Loucy (cell line): Measurements from ENCODE around the gene RPL27A.
A peak's percentile ranks its signal among the peaks of the same experiment; 100 is the strongest.

Source experiments
- H2AFZ ChIP-seq: fragments of 200-600 bp; sonication (generic); 2 replicates; pipeline ENCODE4 v1.6.0; 2016; ENCODE audit warnings: antibody characterized with exemption, mild to moderate bottlenecking, low read length, moderate library complexity
- H3F3A ChIP-seq: fragments of 200-600 bp; 2 replicates; pipeline ENCODE4 v1.6.0; 2016; ENCODE audit warnings: antibody characterized with exemption, low read depth, mild to moderate bottlenecking
- H3K27me3 ChIP-seq: fragments of 200-600 bp; sonication (generic); 2 replicates; pipeline ENCODE4 v1.6.1; 2014; ENCODE audit warnings: low read length, mild to moderate bottlenecking; ENCODE audit not compliant: insufficient read depth, poor library complexity, severe bottlenecking
- H3K36me3 ChIP-seq: fragments of 200-600 bp; sonication (generic); 2 replicates; pipeline ENCODE4 v1.6.1; 2016; ENCODE audit warnings: low read length; ENCODE audit not compliant: insufficient read depth
- H3K4me1 ChIP-seq: fragments of 200-600 bp; sonication (generic); 2 replicates; pipeline ENCODE4 v1.5.1; 2014; ENCODE audit warnings: low read length, mild to moderate bottlenecking; ENCODE audit not compliant: insufficient read depth, poor library complexity, severe bottlenecking
- H3K4me2 ChIP-seq: fragments of 200-600 bp; sonication (generic); 2 replicates; pipeline ENCODE4 v1.6.0; 2014; ENCODE audit warnings: antibody characterized with exemption, low read length, low read depth, mild to moderate bottlenecking; ENCODE audit not compliant: poor library complexity, severe bottlenecking
- H3K4me3 ChIP-seq: fragments of 200-600 bp; sonication (generic); 2 replicates; pipeline ENCODE4 v1.5.1; 2014; ENCODE audit warnings: low read length, mild to moderate bottlenecking, mixed read lengths; ENCODE audit not compliant: poor library complexity, severe bottlenecking
- H3K79me2 ChIP-seq: fragments of 200-600 bp; sonication (generic); 2 replicates; pipeline ENCODE4 v1.6.1; 2014; ENCODE audit warnings: low read length; ENCODE audit not compliant: insufficient read depth
- H3K9ac ChIP-seq: fragments of 200-600 bp; sonication (generic); 2 replicates; pipeline ENCODE4 v1.6.0; 2014; ENCODE audit warnings: mild to moderate bottlenecking, low read depth, low read length, moderate library complexity; ENCODE audit not compliant: poor library complexity, severe bottlenecking
- H3K9me2 ChIP-seq: fragments of 200-600 bp; sonication (generic); replicated peaks from 2 replicates; pipeline ENCODE4 v1.6.1; 2016; ENCODE audit warnings: low read depth, low read length, mixed read lengths
- H3K9me3 ChIP-seq: fragments of 200-600 bp; sonication (generic); 2 replicates; pipeline ENCODE4 v1.6.1; 2014; ENCODE audit warnings: mild to moderate bottlenecking, antibody characterized with exemption, low read length, low read depth; ENCODE audit not compliant: insufficient read depth
- H4K20me1 ChIP-seq: fragments of 200-600 bp; sonication (generic); 2 replicates; pipeline ENCODE4 v1.6.0; 2014; ENCODE audit warnings: antibody characterized with exemption, low read length, mild to moderate bottlenecking; ENCODE audit not compliant: insufficient read depth, poor library complexity, severe bottlenecking
- CTCF ChIP-seq: fragments of 200-600 bp; sonication (generic); conservative IDR thresholded peaks from 2 replicates; pipeline ENCODE4 v1.5.1; 2014; ENCODE audit warnings: mild to moderate bottlenecking, antibody characterized with exemption, low read length
- EZH2phosphoT487 ChIP-seq: fragments of 200-600 bp; IDR thresholded peaks from 2 replicates; pipeline ENCODE4 v1.6.1; 2018; ENCODE audit warnings: antibody characterized with exemption, mild to moderate bottlenecking, moderate library complexity, borderline replicate concordance

RPL27A gene

GRCh38 chr11:8714622-8715225 lies 32.1 kb downstream of the RPL27A start:
- no peak overlapping the region for H3K4me2 ChIP-seq
- no peak for TF ChIP-seq CTCF
- TF ChIP-seq EZH2phosphoT487, result no peak
- H3K4me1 ChIP-seq, result no peaks in the 10 kb centered on the region
- no peak overlapping the region for H3K4me3 ChIP-seq
- no peaks in the 10 kb centered on the region for H3K27me3 ChIP-seq
- no peaks in the 10 kb centered on the region for H3K79me2 ChIP-seq
- H4K20me1 ChIP-seq, result no peaks in the 10 kb centered on the region
- H3K9me2 ChIP-seq, result no peaks in the 10 kb centered on the region
- no peaks in the 10 kb centered on the region for H3F3A ChIP-seq
- no peak overlapping the region for H2AFZ ChIP-seq
- no peak overlapping the region for H3K9ac ChIP-seq
- H3K36me3 ChIP-seq, result no peaks in the 10 kb centered on the region
- H3K9me3 ChIP-seq, result no peaks in the 10 kb centered on the region

- no peak overlapping the region for H3K4me2 ChIP-seq
- no peak overlapping the region for H3K9ac ChIP-seq
- H3K4me3 ChIP-seq, result no peak overlapping the region
- H3K27me3 ChIP-seq, result no peaks in the 10 kb centered on the region
- TF ChIP-seq CTCF (no peak), EZH2phosphoT487 (no peak)
- no peaks in the 10 kb centered on the region for H3K9me3 ChIP-seq
- no peaks in the 10 kb centered on the region for H4K20me1 ChIP-seq
- H3F3A ChIP-seq, result no peaks in the 10 kb centered on the region
- no peaks in the 10 kb centered on the region for H3K79me2 ChIP-seq
- H3K36me3 ChIP-seq, result no peaks in the 10 kb centered on the region
- H3K9me2 ChIP-seq, result no peaks in the 10 kb centered on the region
- no peak overlapping the region for H2AFZ ChIP-seq
- no peaks in the 10 kb centered on the region for H3K4me1 ChIP-seq
Measured at GRCh38 chr11:8715501-8715900, 32.9 kb downstream of the RPL27A start.

- no peak for TF ChIP-seq EZH2phosphoT487
- no peak for TF ChIP-seq CTCF
- Histone ChIP-seq H3K4me2 (no peak overlapping the region), H3K9ac (no peak overlapping the region), H4K20me1 (no peaks in the 10 kb centered on the region), H3K9me3 (no peaks in the 10 kb centered on the region), H3K9me2 (no peaks in the 10 kb centered on the region), H3K79me2 (no peaks in the 10 kb centered on the region), H2AFZ (peak overlapping the region; percentile 74; the same call in 1 of the 2 replicates), H3F3A (no peaks in the 10 kb centered on the region), H3K36me3 (no peaks in the 10 kb centered on the region), H3K4me3 (no peak overlapping the region), H3K4me1 (no peaks in the 10 kb centered on the region), H3K27me3 (no peaks in the 10 kb centered on the region)
Measured at GRCh38 chr11:8717544-8717875, 34.9 kb downstream of the RPL27A start.
